Mesothelial cell of epicardium (in vitro differentiated cells): ENCODE results near the gene GCK. TPM values are rescaled to one million over a fixed set of nuclear protein-coding genes. Genes with fewer than 3 reads are reported as not detected.

ENCODE experiments used
- DNase-seq, 2 experiments: peaks; one replicate each; pipeline ENCODE4 v3.0.0; 2021; ENCODE audit warnings: low spot score in 2 of 2; ENCODE audit not compliant: unreplicated experiment in 2 of 2
- H3K27ac Mint-ChIP-seq: 2 replicates; pipeline ENCODE4 v1.8.0; 2021; ENCODE audit warnings: mixed read lengths
- H3K27me3 Mint-ChIP-seq: 2 replicates; pipeline ENCODE4 v1.8.0; 2021; ENCODE audit warnings: low read depth, mixed read lengths
- H3K36me3 Mint-ChIP-seq: 2 replicates; pipeline ENCODE4 v1.8.0; 2021; ENCODE audit warnings: mixed read lengths
- H3K4me1 Mint-ChIP-seq: 2 replicates; pipeline ENCODE4 v1.8.0; 2021; ENCODE audit warnings: mixed read lengths
- H3K4me3 Mint-ChIP-seq: 2 replicates; pipeline ENCODE4 v1.8.0; 2021; ENCODE audit warnings: mild to moderate bottlenecking, moderate library complexity, mixed read lengths
- H3K9me3 Mint-ChIP-seq: 2 replicates; pipeline ENCODE4 v1.8.0; 2021; ENCODE audit warnings: mixed read lengths
- total RNA-seq: library from RNA; stranded (reverse); gene quantifications from 3 replicates; pipeline ENCODE4 v1.2.1, GENCODE V29; 2021
- TF ChIP-seq, protein P1 (sequence below): fragments of 200-600 bp; sonication (generic); IDR thresholded peaks from one replicate; pipeline ENCODE4 v1.5.0; 2021; ENCODE audit warnings: antibody characterized with exemption; ENCODE audit not compliant: unreplicated experiment

Gene GCK
- total RNA-seq, 1 donor from 2014 or later, result 1.5 TPM

- Mint-ChIP-seq H3K9me3 (no peaks in the 10 kb centered on the region), H3K4me1 (peaks cover 15% of the 10 kb centered on the region), H3K27ac (no peak overlapping the region), H3K27me3 (peaks cover 13% of the 10 kb centered on the region), H3K36me3 (peaks cover 2% of the 10 kb centered on the region), H3K4me3 (no peak overlapping the region)
- TF ChIP-seq, protein P1, sequence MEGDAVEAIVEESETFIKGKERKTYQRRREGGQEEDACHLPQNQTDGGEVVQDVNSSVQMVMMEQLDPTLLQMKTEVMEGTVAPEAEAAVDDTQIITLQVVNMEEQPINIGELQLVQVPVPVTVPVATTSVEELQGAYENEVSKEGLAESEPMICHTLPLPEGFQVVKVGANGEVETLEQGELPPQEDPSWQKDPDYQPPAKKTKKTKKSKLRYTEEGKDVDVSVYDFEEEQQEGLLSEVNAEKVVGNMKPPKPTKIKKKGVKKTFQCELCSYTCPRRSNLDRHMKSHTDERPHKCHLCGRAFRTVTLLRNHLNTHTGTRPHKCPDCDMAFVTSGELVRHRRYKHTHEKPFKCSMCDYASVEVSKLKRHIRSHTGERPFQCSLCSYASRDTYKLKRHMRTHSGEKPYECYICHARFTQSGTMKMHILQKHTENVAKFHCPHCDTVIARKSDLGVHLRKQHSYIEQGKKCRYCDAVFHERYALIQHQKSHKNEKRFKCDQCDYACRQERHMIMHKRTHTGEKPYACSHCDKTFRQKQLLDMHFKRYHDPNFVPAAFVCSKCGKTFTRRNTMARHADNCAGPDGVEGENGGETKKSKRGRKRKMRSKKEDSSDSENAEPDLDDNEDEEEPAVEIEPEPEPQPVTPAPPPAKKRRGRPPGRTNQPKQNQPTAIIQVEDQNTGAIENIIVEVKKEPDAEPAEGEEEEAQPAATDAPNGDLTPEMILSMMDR, result no peak
- DNase-seq, result no peak
These were observed 87.8 kb downstream of the GCK start for GRCh38 chr7:44101303-44101965.

- TF ChIP-seq, protein P1, result no peak
- H3K36me3 Mint-ChIP-seq, result no peaks in the 10 kb centered on the region
- peaks cover 13% of the 10 kb centered on the region for H3K27me3 Mint-ChIP-seq
- H3K4me1 Mint-ChIP-seq, result peaks cover 12% of the 10 kb centered on the region
- H3K9me3 Mint-ChIP-seq, result no peaks in the 10 kb centered on the region
- H3K27ac Mint-ChIP-seq, result peak overlapping the region; percentile 85
- H3K4me3 Mint-ChIP-seq, result no peak overlapping the region
- no peak for DNase-seq
These were observed 88.6 kb downstream of the GCK start for GRCh38 chr7:44100458-44101302.

GRCh38 chr7:44099669-44100068, 89.6 kb downstream of the GCK start:
- Mint-ChIP-seq H3K27me3 (peaks cover 13% of the 10 kb centered on the region), H3K27ac (no peak overlapping the region), H3K36me3 (no peaks in the 10 kb centered on the region), H3K4me3 (no peak overlapping the region), H3K9me3 (no peaks in the 10 kb centered on the region), H3K4me1 (peaks cover 10% of the 10 kb centered on the region)
- no peak for DNase-seq
- TF ChIP-seq, protein P1, result no peak

- peaks cover 11% of the 10 kb centered on the region for H3K27me3 Mint-ChIP-seq
- no peak for DNase-seq
These were observed 90.9 kb downstream of the GCK start for GRCh38 chr7:44098092-44099068.

More at GRCh38 chr7:44098092-44099068, 90.9 kb downstream of the GCK start:
- H3K9me3 Mint-ChIP-seq, result no peaks in the 10 kb centered on the region
- H3K36me3 Mint-ChIP-seq, result no peaks in the 10 kb centered on the region
- peaks cover 11% of the 10 kb centered on the region for H3K4me1 Mint-ChIP-seq
- no peak overlapping the region for H3K4me3 Mint-ChIP-seq
- TF ChIP-seq, protein P1, result no peak
- H3K27ac Mint-ChIP-seq, result no peak overlapping the region
